ENCODE data around the gene STPG4. TPM values are rescaled to one million over a fixed set of nuclear protein-coding genes. Genes with fewer than 3 reads are reported as not detected.

Gene STPG4
- total RNA-seq, result 0.49 TPM in 2 replicates

GRCh38 chr2:47155091-47155876, at the start of gene STPG4:
Gene STPG4, minus strand, starts transcription at chr2:47155308. Its CDS starts 57 bp downstream, at chr2:47155251.

Other genes starting within 250 kb of the STPG4 start
- gene MCFD2, start 239.5 kb downstream of the STPG4 start, total RNA-seq, result 113 and 120 TPM in 2 replicates
- gene TTC7A, start 214.1 kb downstream of the STPG4 start, total RNA-seq, result 48.3 and 58.4 TPM in 2 replicates
- gene CALM2, start 21.2 kb upstream of the STPG4 start, total RNA-seq, result 386 and 523 TPM in 2 replicates
- gene EPCAM, start 214.0 kb upstream of the STPG4 start, total RNA-seq, result not detected in 2 replicates
- gene MSH2, start 247.8 kb upstream of the STPG4 start, total RNA-seq, result 9.4 and 12.7 TPM in 2 replicates